Upper lobe of left lung (tissue), 4 donors: ENCODE data around the gene ZCCHC7.

ENCODE experiments used
- CTCF ChIP-seq, 6 experiments: fragments of 450-650 bp in 4 of 6; fragments of 200-600 bp in 2 of 6; sonication (generic) in 2 of 6; IDR thresholded peaks; one replicate each; pipeline ENCODE4 v1.5.1; 2016 to 2019; ENCODE audit warnings: antibody characterized with exemption in 6 of 6
- EP300 ChIP-seq, 4 donors: sonication (generic); formaldehyde crosslinking; IDR thresholded peaks; one replicate each; pipeline ENCODE4 v1.5.1; 2017; ENCODE audit warnings: antibody characterized with exemption in 4 of 4, control low read depth in 2 of 4
- POLR2A ChIP-seq, 4 donors: fragments of 450-650 bp; IDR thresholded peaks; one replicate each; pipeline ENCODE4 v1.5.1; 2016 to 2017; ENCODE audit warnings: antibody characterized with exemption in 4 of 4, mild to moderate bottlenecking in 2 of 4
- POLR2AphosphoS5 ChIP-seq, 2 donors: sonication (generic); formaldehyde crosslinking; IDR thresholded peaks; one replicate each; pipeline ENCODE4 v1.5.1; 2017; ENCODE audit warnings: antibody characterized with exemption in 2 of 2

GRCh38 chr9:37309136-37309535 lies 188.8 kb downstream of the ZCCHC7 start:
- no peak for TF ChIP-seq CTCF (IDR thresholded peaks at IDR 0.05)
- TF ChIP-seq EP300 (IDR thresholded peaks at IDR 0.05), result no peak
- TF ChIP-seq POLR2AphosphoS5 (IDR thresholded peaks at IDR 0.05), result no peak
- no peak for TF ChIP-seq POLR2A (IDR thresholded peaks at IDR 0.05)
